ENCODE measurements around the gene PSMB9.
"Not testable (repeated sequence)": the region's sequence is repeated elsewhere in the genome, so short reads cannot be mapped to it uniquely, and the experiment has no call there.

PSMB9 gene

DNA sequence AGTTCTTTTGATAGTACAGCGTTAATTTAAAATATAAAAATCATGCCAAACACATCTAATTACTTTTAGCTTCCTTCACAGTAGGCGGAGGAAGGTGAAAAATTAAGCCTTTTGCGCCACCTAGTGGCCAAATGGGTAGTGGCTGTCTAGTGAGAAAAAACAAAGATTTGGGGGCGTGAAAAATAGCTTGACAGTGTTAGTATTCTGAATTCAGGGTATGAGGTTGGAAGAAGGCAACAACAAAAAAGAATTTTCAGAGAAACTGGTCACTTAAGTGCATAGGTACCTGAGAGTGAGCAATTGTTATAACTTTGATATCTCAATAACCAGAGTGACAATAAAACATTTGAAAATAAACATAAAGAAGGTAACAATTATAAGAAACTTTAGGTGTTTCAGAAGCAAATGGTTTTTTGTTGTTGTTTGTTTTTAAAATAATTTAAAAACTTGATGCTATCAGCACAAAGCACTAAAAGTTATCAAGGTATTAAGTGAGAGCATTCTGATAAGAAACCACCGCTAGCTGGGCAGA, 14.3 kb downstream of the PSMB9 start:
- no peak for DNase-seq (ENCODE audit: low read depth)
- no peak overlapping the region for H3K4me3 ChIP-seq (ENCODE audit: low read depth, low read length)
- TF ChIP-seq, protein P1, sequence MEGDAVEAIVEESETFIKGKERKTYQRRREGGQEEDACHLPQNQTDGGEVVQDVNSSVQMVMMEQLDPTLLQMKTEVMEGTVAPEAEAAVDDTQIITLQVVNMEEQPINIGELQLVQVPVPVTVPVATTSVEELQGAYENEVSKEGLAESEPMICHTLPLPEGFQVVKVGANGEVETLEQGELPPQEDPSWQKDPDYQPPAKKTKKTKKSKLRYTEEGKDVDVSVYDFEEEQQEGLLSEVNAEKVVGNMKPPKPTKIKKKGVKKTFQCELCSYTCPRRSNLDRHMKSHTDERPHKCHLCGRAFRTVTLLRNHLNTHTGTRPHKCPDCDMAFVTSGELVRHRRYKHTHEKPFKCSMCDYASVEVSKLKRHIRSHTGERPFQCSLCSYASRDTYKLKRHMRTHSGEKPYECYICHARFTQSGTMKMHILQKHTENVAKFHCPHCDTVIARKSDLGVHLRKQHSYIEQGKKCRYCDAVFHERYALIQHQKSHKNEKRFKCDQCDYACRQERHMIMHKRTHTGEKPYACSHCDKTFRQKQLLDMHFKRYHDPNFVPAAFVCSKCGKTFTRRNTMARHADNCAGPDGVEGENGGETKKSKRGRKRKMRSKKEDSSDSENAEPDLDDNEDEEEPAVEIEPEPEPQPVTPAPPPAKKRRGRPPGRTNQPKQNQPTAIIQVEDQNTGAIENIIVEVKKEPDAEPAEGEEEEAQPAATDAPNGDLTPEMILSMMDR (IDR thresholded peaks at IDR 0.05; ENCODE audit: low read depth, low read length, missing control alignments) = peak; percentile 73

DNA sequence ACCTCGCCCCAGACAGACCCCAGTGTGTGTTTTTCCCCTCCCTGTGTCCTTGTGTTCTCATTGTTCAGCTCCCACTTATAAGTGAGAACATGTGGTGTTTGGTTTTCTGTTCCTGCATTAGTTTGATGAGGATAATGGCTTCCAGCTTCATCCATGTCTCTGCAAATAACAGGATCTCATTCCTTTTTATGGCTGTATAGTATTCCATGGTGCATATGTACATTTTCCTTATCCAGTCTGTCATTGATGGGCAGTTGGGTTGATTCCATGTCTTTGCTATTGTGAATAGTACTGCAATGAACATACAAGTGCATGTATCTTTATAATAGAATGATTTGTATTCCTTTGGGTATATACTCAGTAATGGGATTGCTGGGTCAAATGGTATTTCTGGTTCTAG, 20.0 kb downstream of the PSMB9 start:
- DNase-seq (ENCODE audit: low read depth); H3K4me3 ChIP-seq (ENCODE audit: low read depth, low read length): not testable (repeated sequence)

DNA sequence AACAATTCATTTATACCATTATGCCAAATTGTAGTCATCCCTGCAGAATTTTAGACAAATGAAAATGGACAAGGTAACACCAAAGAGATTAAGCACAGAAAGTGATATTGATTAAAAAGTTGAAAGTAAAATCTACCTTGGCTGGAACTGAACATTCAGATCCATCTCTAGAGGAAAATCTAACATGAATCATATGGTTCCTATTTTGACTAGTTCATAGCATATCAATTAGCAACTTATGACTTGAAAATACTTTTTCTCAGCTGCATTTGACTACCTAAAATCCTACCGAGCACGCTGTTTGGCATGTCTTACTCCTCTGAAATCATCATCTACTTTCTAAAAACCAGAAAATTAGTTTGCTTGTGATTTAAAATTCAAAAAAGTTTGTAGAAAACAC, 22.6 kb downstream of the PSMB9 start:
- TF ChIP-seq, protein P1 (IDR thresholded peaks at IDR 0.05; ENCODE audit: low read depth, low read length, missing control alignments) = no peak
- no peak for DNase-seq (ENCODE audit: low read depth)
- H3K4me3 ChIP-seq (ENCODE audit: low read depth, low read length) = no peak overlapping the region

DNA sequence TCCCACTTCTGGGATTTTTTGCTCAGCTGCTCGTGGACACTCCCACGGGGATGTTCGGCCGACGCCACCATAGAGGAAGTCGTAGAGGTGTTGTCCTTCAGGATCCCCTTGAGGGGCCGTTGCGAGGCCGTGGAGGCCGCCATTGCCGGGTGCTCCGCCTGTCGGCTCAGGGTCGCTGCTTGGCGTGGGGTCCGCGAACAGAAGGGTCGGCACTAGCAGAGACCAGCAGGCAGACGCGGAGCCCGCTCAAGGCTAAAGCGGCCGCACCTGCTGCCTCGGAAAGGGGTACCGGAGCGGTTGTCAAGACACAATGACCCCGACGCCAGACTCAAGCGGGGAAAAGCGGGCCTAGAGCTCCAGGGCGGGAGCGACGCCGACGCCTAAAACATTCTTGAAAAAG, 25.7 kb downstream of the PSMB9 start:
- DNase-seq (ENCODE audit: low read depth) = no peak
- H3K4me3 ChIP-seq (ENCODE audit: low read depth, low read length) = no peak overlapping the region
- TF ChIP-seq, protein P1 (IDR thresholded peaks at IDR 0.05; ENCODE audit: low read depth, low read length, missing control alignments) = no peak

DNA sequence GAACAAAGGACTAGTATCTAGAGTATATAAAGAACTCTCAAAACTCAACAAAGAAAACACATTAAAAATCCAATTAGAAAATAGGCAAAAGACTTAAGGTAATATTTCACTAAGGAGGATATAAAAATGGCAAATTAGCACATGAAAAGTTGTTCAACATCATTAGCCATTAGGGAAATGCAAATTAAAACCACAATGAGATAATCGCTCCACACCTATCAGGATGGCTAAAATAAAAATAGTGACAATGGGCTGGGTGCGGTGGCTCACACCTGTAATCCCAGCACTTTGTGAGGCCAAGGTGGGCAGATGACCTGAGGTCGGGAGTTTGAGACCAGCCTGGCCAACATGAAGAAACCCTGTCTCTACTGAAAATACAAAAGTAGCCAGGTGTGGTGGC, 27.0 kb downstream of the PSMB9 start:
- DNase-seq (ENCODE audit: low read depth); H3K4me3 ChIP-seq (ENCODE audit: low read depth, low read length): not testable (repeated sequence)

DNA sequence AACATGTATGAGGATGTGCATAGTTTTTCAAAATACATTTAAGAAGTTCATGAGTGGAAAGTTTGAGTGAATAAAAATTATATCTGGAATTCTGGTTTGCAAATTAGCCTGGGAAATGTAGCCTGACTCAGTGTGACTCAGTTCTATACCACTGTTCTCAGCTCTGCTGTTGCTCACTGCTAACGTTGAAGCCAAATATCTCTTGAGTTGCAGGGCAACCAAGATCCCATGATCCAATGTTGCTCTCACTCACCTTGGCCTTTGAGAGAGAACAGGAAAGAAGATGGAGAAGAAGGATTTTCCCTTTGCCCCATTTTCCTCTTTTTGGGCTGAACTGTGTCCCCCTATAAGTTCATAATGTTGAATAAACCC, 28.9 kb downstream of the PSMB9 start:
- TF ChIP-seq, protein P1 (IDR thresholded peaks at IDR 0.05; ENCODE audit: low read depth, low read length, missing control alignments) = no peak
- no peak overlapping the region for H3K4me3 ChIP-seq (ENCODE audit: low read depth, low read length)
- DNase-seq (ENCODE audit: low read depth) = no peak

DNA sequence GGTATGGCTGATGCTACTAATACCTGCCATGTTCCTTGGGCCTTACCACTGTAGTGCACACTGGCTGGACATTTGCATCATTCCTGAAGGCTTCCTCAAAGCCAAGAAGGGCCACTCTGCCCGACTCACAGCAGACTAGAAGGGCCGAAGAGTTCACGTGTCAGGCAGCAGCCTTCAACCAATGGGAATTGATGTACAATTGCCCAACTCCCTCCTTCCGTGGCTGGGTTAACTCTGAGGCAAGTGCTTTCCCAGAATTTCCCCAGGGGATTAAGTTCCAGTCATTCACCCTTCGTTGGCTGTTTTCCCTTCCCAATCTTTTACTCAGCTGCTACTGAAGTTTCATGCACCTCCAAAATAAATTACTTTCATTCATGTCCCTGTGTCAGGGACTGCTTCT, 29.8 kb downstream of the PSMB9 start:
- no peak for DNase-seq (ENCODE audit: low read depth)
- H3K4me3 ChIP-seq (ENCODE audit: low read depth, low read length) = no peak overlapping the region
- TF ChIP-seq, protein P1 (IDR thresholded peaks at IDR 0.05; ENCODE audit: low read depth, low read length, missing control alignments) = no peak

DNA sequence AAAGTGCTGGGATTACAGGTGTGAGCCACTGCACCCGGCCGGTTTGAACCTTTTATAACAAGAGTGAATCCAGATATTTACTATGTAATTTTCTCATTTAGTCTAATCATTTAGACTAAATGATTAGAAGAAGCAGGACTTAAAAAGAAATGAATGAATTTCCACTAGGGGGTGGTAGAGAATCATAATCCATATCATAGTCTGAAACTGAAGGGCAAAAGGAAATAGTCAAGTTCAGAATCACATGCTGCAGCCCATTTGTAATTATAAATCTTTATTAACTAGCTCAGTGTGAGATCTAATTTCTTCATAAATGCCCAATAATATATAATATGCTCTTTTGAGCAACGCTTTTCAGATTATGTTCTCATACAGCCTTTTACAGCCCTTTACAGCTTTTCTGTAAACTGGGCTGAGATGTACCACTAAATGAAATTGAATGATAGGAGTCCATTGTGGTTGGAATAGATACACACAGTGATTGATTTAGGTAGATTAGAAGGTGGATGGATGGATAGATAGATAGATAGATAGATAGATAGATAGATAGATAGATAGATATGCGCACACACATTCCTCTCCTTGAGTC, 31.8 kb downstream of the PSMB9 start:
- no peak overlapping the region for H3K4me3 ChIP-seq (ENCODE audit: low read depth, low read length)
- peak; percentile 57 for DNase-seq (ENCODE audit: low read depth)
- TF ChIP-seq, protein P1 (IDR thresholded peaks at IDR 0.05; ENCODE audit: low read depth, low read length, missing control alignments) = peak; percentile 45
